Endothelial cell (in vitro differentiated cells): ENCODE results near the gene WBP1L. TPM values are rescaled to one million over a fixed set of nuclear protein-coding genes. Genes with fewer than 3 reads are reported as not detected.
"Not testable (repeated sequence)": the region's sequence is repeated elsewhere in the genome, so short reads cannot be mapped to it uniquely, and the experiment has no call there.

Experiments
- DNase-seq: peaks from one replicate; pipeline ENCODE4 v3.0.0; 2021; ENCODE audit warnings: low spot score
- H3K27ac Mint-ChIP-seq: one replicate; pipeline ENCODE4 v1.8.0; 2021; ENCODE audit warnings: mixed read lengths, inconsistent platforms; ENCODE audit not compliant: unreplicated experiment
- H3K27me3 Mint-ChIP-seq: one replicate; pipeline ENCODE4 v1.8.0; 2021; ENCODE audit warnings: mild to moderate bottlenecking, moderate library complexity, mixed read lengths, inconsistent platforms; ENCODE audit not compliant: unreplicated experiment
- H3K36me3 Mint-ChIP-seq: one replicate; pipeline ENCODE4 v1.8.0; 2021; ENCODE audit warnings: mild to moderate bottlenecking, low read depth, mixed read lengths, inconsistent platforms; ENCODE audit not compliant: unreplicated experiment
- H3K4me1 Mint-ChIP-seq: one replicate; pipeline ENCODE4 v1.8.0; 2021; ENCODE audit warnings: mild to moderate bottlenecking, mixed read lengths, inconsistent platforms; ENCODE audit not compliant: unreplicated experiment
- H3K4me3 Mint-ChIP-seq: one replicate; pipeline ENCODE4 v1.8.0; 2021; ENCODE audit warnings: mild to moderate bottlenecking, mixed read lengths, inconsistent platforms; ENCODE audit not compliant: unreplicated experiment
- H3K9me3 Mint-ChIP-seq: one replicate; pipeline ENCODE4 v1.8.0; 2021; ENCODE audit warnings: mixed read lengths, inconsistent platforms; ENCODE audit not compliant: unreplicated experiment
- total RNA-seq: library from RNA; stranded (reverse); fragmentation: NEBNext Ultra II Directional; extraction: Animal tissue kit (Norgen Biotek cat#: 25700); gene quantifications from one replicate; pipeline ENCODE4 v1.2.1, GENCODE V29; 2021; ENCODE audit not compliant: unreplicated experiment
- TF ChIP-seq, protein P1 (sequence below): fragments of 200-600 bp; sonication (generic); IDR thresholded peaks from one replicate; pipeline ENCODE4 v1.5.0; 2021; ENCODE audit warnings: antibody characterized with exemption; ENCODE audit not compliant: unreplicated experiment

Gene WBP1L
- total RNA-seq, 1 donor from 2014 or later, result 49.4 TPM

DNA sequence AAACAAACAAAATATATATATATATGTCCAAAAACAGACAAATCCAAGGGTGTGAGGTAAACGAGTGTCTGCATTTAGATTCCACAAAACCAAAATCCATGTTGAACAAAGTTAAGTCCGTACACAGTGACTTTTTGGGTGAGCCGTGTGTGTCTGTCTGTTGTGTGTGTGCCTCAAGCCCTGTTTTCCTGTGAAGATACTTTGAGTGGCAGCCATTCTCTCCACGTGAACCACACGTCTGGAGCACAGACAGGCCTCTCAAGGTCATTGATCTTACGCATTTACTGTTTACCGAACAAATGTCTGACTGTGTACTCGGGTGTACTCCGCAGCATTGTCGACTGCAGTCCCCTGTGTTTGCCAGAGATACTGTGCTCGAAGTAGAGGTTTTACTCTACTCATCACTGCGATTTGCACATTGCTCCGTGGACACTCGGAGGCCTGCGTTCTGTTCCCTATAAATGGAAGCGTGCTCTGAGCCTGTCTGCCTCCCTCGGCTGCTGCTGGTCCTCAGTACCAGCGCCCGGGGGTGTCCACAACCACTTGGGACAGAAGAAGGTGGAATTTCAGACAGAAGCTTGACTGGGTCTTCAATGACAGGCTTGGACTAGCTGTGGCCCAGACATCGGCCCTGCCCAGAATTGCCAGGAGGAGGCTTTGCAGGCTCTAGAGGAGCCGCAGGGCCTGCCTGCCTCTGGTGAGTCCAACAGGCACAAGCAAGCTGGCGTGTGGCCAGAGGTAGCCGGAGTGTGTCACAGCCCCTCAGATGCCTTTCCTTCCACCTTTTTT lies 71.3 kb downstream of the WBP1L start:
- peaks cover 9% of the 10 kb centered on the region for H3K4me1 Mint-ChIP-seq
- TF ChIP-seq, protein P1, sequence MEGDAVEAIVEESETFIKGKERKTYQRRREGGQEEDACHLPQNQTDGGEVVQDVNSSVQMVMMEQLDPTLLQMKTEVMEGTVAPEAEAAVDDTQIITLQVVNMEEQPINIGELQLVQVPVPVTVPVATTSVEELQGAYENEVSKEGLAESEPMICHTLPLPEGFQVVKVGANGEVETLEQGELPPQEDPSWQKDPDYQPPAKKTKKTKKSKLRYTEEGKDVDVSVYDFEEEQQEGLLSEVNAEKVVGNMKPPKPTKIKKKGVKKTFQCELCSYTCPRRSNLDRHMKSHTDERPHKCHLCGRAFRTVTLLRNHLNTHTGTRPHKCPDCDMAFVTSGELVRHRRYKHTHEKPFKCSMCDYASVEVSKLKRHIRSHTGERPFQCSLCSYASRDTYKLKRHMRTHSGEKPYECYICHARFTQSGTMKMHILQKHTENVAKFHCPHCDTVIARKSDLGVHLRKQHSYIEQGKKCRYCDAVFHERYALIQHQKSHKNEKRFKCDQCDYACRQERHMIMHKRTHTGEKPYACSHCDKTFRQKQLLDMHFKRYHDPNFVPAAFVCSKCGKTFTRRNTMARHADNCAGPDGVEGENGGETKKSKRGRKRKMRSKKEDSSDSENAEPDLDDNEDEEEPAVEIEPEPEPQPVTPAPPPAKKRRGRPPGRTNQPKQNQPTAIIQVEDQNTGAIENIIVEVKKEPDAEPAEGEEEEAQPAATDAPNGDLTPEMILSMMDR, result no peak
- peak overlapping the region; percentile 93 for H3K27ac Mint-ChIP-seq
- peak overlapping the region; percentile 7 for H3K4me3 Mint-ChIP-seq
- DNase-seq, result no peak
- H3K9me3 Mint-ChIP-seq, result no peaks in the 10 kb centered on the region
- peaks cover 17% of the 10 kb centered on the region for H3K36me3 Mint-ChIP-seq
- H3K27me3 Mint-ChIP-seq, result peaks cover 3% of the 10 kb centered on the region

DNA sequence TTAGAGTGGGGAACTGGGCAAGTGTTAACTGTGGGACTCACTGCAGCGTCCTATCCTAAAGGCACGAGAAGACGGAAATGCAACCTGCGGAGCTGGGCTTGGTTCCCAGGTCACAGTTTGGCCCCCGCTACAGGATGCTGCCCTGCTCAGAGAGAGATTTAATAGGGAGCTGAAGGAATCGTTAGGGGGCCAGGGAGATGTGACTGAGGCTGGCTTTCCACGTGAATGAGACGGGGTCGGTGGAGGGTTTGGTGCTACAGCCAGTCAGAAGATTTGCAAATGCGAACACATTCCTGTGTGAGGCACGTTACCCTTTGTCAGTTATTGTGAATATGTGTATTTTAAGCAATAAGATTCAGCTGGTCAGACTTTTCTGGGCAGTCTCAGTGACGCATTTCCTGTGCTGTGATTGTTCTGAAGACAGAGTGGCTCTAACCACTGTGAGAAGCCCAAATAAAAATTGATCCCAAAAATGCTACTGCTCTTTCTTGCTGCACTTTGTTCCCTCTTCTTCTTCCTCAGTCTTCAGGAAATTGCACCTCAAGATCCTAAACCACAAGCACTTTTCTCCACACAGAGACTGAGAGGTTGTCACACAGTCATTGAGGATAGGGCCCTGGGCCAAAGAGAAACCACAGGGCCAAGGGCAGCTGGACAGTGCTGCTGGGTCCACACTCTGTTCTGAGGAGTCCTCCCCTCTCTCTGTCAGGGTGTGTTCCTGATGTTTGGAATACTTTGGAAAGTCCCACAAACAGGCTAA lies 72.2 kb downstream of the WBP1L start:
- no peak for DNase-seq
- TF ChIP-seq, protein P1, result no peak
- peak overlapping the region; percentile 93 for H3K27ac Mint-ChIP-seq
- peaks cover 9% of the 10 kb centered on the region for H3K4me1 Mint-ChIP-seq
- H3K27me3 Mint-ChIP-seq, result peaks cover 3% of the 10 kb centered on the region
- H3K36me3 Mint-ChIP-seq, result peaks cover 15% of the 10 kb centered on the region
- peak overlapping the region; percentile 7 for H3K4me3 Mint-ChIP-seq
- H3K9me3 Mint-ChIP-seq, result no peaks in the 10 kb centered on the region

DNA sequence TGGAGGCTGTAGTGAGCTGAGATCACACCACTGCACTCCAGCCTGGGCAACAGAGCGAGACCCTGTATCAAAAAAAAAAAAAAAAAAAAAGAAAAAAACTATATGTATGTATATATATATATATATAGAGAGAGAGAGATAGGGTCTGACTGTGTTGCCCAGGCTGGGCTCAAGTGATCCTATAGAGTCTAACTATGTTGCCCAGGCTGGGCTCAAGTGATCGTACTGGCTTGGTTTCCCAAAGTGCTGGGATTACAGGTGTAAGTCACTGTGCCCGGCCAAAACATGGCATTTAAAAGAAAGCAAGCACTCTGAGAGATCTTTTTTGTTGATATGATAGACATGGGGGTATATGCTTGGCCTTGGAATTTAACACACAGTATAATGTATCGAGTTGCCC lies 73.4 kb downstream of the WBP1L start:
- Mint-ChIP-seq H3K4me1 (peaks cover 9% of the 10 kb centered on the region), H3K9me3 (no peaks in the 10 kb centered on the region), H3K4me3 (no peak overlapping the region), H3K27me3 (peaks cover 3% of the 10 kb centered on the region), H3K36me3 (peaks cover 8% of the 10 kb centered on the region), H3K27ac (no peak overlapping the region)
- TF ChIP-seq, protein P1, result no peak
- DNase-seq, result no peak

DNA sequence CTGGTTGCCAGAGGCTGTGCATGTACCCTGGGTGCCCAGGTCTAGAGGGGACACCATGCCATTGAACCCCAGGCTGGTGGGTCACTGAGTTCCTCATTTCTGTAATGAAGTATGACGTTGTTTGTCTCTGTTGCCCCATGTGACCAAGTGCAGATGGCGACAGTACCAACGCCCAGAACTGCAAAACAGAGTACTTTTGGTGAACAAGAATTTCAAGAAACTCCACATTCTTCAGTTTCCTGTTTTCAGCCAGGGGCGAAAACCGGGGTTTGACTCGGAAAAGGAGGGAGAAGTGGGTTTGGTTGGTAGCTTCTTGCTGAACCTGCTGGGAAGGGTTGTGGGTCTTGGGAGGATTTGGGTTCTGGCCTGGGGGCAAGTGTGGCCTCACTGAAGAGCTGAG lies 75.3 kb downstream of the WBP1L start:
- no peak overlapping the region for H3K27ac Mint-ChIP-seq
- TF ChIP-seq, protein P1, result no peak
- H3K36me3 Mint-ChIP-seq, result peaks cover 4% of the 10 kb centered on the region
- H3K9me3 Mint-ChIP-seq, result no peaks in the 10 kb centered on the region
- H3K4me3 Mint-ChIP-seq, result peak overlapping the region; percentile 31
- DNase-seq, result no peak
- H3K27me3 Mint-ChIP-seq, result peaks cover 3% of the 10 kb centered on the region
- H3K4me1 Mint-ChIP-seq, result peaks cover 9% of the 10 kb centered on the region

DNA sequence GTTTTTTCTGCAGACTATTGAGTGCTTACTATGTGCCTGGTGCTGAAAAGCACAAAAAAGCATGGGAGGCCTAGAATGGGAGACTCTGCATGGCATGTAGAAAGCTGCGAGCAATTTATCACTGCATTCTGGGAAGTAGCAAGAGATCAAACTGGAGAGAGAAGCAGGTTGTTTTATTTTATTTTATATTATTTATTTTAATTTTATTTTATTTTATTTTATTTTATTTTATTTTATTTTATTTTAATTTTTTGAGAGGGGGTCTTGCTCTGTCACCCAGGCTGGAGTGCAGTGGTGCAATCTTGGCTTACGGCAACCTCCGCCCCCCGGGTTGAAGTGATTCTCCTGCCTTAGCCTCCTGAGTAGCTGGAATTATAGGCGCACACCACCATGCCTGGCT lies 76.3 kb downstream of the WBP1L start:
- not testable (repeated sequence) for H3K4me1 Mint-ChIP-seq, H3K9me3 Mint-ChIP-seq, H3K27me3 Mint-ChIP-seq, DNase-seq, H3K36me3 Mint-ChIP-seq, H3K27ac Mint-ChIP-seq, H3K4me3 Mint-ChIP-seq
